ENCODE results near the gene GLCCI1.

GLCCI1 gene

GRCh38 chr7:7964691-7965090, 3.9 kb upstream of the GLCCI1 start:
- no peak for DNase-seq

- DNase-seq = no peak
These were observed 3.3 kb upstream of the GLCCI1 start for GRCh38 chr7:7965301-7965700.

- DNase-seq = no peak
These were observed 2.4 kb upstream of the GLCCI1 start for GRCh38 chr7:7966141-7966734.

- DNase-seq = no peak
These were observed 581 bp upstream of the GLCCI1 start for GRCh38 chr7:7967886-7968543.

GRCh38 chr7:7969306-7970236, 975 bp downstream of the GLCCI1 start:
- peak; percentile 42 for DNase-seq

- no peak for DNase-seq
These were observed 1.6 kb downstream of the GLCCI1 start for GRCh38 chr7:7970237-7970530.

GRCh38 chr7:7970531-7971307, 2.1 kb downstream of the GLCCI1 start:
- DNase-seq = no peak

GRCh38 chr7:7971308-7972040, 2.9 kb downstream of the GLCCI1 start:
- no peak for DNase-seq

- peak; percentile 20 for DNase-seq
These were observed 3.5 kb downstream of the GLCCI1 start for GRCh38 chr7:7972128-7972527.

- no peak for DNase-seq
These were observed 4.5 kb downstream of the GLCCI1 start for GRCh38 chr7:7972922-7973594.

GRCh38 chr7:7976677-7977076, 8.1 kb downstream of the GLCCI1 start:
- DNase-seq = no peak

- no peak for DNase-seq
These were observed 9.2 kb downstream of the GLCCI1 start for GRCh38 chr7:7977774-7978173.

GRCh38 chr7:7978860-7979259, 10.3 kb downstream of the GLCCI1 start:
- DNase-seq = no peak

GRCh38 chr7:7979558-7979957, 11.0 kb downstream of the GLCCI1 start:
- DNase-seq = no peak

- DNase-seq = no peak
These were observed 11.5 kb downstream of the GLCCI1 start for GRCh38 chr7:7980134-7980533.

GRCh38 chr7:7982904-7983303, 14.3 kb downstream of the GLCCI1 start:
- no peak for DNase-seq

GRCh38 chr7:7984424-7984823, 15.8 kb downstream of the GLCCI1 start:
- no peak for DNase-seq

GRCh38 chr7:7988706-7989105, 20.1 kb downstream of the GLCCI1 start:
- DNase-seq = no peak

GRCh38 chr7:7989133-7989532, 20.5 kb downstream of the GLCCI1 start:
- no peak for DNase-seq

- DNase-seq = no peak
These were observed 21.2 kb downstream of the GLCCI1 start for GRCh38 chr7:7989616-7990440.

- no peak for DNase-seq
These were observed 21.8 kb downstream of the GLCCI1 start for GRCh38 chr7:7990441-7990761.

All from CD4-positive, alpha-beta T cell treated with Interleukin-15 for 1 hour (primary cell).